Measurements from ENCODE around the gene TNFAIP3. TPM values are rescaled to one million over a fixed set of nuclear protein-coding genes. Genes with fewer than 3 reads are reported as not detected.
A peak's percentile ranks its signal among the peaks of the same experiment; 100 is the strongest.
"Not testable (repeated sequence)": the region's sequence is repeated elsewhere in the genome, so short reads cannot be mapped to it uniquely, and the experiment has no call there.

TNFAIP3 gene
- total and polyA plus RNA-seq, 5 experiments from 2014 or later, result 61.5 to 139 (median 108) TPM

DNA sequence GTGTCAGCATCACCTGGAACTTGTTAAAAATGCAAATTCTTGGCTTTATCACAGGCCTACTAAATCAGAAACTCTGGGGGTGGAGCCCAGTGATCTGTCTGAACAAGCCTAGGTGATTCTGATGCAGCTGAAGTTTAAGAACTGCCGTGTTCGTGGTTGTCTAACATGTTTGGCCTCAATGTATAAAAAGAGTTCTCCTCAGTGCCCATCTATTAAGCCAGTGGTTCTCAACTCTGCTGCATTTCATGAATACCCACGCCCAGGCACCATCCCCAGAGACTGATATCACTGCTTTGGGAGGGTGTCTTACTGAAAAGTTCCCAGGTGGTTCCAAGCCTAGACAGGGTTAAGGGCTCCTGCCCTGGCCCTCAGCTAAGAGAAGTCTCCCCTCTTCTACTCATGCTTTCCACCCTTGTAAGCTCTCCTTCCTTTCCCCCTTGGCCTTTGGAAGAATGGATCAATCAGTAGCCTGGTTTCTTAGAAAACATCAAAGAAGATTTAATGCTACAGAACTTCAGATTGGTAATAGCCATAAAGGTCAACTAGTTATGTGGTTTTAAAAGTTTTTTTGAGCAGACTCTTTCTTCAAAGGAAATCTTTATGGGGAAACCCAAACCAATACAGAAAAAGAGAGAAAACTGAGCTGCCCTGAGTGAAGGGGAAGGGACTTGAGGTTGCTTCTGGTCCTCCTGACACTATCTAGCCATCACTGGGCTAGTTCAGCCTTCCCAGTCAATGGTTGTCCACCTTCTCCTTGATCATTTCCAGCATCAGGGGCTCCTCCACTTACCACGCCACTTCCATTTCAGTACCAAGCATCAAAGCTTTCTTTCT is 38.9 kb upstream of the TNFAIP3 start:
- H3K36me3 Mint-ChIP-seq, result peaks cover 0 to 8% (median 0%) of the 10 kb centered on the region in 3 donors

DNA sequence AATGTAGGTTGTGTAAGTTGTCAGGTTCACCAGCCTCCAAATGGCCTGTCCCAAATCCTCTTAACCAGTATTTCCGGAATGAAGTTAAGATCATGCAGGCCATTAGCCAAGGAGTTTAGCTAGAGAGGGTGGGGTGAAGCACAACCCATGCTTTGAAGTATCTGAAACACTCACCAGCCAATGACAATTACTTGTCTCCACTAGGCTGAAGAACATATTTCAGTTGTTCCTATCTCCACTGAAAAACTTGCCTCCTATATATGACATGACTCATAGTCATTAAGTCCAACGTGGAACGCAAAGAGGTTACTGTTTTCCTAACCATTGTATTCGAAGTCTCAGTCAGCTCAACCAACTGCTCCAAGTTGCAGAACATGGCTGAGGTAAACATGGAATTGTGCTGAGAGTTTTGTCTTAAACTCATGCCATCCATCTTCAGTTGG is 37.4 kb upstream of the TNFAIP3 start:
- Mint-ChIP-seq H3K36me3 (peaks cover 0 to 8% (median 0%) of the 10 kb centered on the region in 3 donors), H3K27ac (peak overlapping the region in 6 of 10 donors; percentile 51 to 91 (median 87)), H3K9me3 (peaks cover 0 to 11% (median 0%) of the 10 kb centered on the region in 9 donors), H3K4me3 (no peak overlapping the region), H3K4me1 (peaks cover 17 to 61% (median 37%) of the 10 kb centered on the region in 4 donors), H3K27me3 (no peaks in the 10 kb centered on the region)
- no peak for ATAC-seq
- POLR2A ChIA-PET, result no interaction called here
- no peak for DNase-seq

More for the DNA sequence above, 38.9 kb upstream of the TNFAIP3 start:
- peak overlapping the region in 4 of 10 donors; percentile 16 to 57 (median 21) for H3K4me3 Mint-ChIP-seq
- peak overlapping the region; percentile 61 to 92 (median 84) for H3K27ac Mint-ChIP-seq
- ATAC-seq, result no peak
- no peaks in the 10 kb centered on the region for H3K27me3 Mint-ChIP-seq
- DNase-seq, result peak in 1 of 10 donors; percentile 13
- H3K4me1 Mint-ChIP-seq, result peaks cover 22 to 75% (median 51%) of the 10 kb centered on the region in 4 donors
- peaks cover 0 to 14% (median 0%) of the 10 kb centered on the region in 9 donors for H3K9me3 Mint-ChIP-seq
- POLR2A ChIA-PET, result interaction anchor here (0.6 to 5.5 kb wide), 3 partner anchors 38 to 116 kb away, joined by 3 to 55 read pairs (median 3); partner anchors contain the start of gene TNFAIP3

DNA sequence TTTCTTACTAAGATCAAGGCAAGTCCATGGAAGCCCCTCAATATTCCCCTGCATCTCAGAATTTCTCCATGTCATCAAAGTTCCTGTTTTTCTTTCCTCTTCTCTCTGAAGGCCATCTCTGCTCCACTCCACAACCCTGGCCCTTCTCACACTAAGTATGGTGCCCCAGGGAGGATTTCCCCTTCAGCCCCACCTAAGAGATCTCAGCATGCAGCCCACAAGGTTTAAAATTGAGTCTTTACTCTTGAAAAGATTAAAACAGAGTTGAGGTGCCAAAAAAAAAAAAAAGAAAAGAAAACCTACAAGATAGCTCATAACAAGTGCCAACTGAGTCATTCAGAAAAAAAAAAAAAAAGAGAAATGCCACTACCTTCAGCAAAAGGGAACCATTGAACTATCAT is 36.5 kb upstream of the TNFAIP3 start:
- peaks cover 0 to 11% (median 0%) of the 10 kb centered on the region in 9 donors for H3K9me3 Mint-ChIP-seq
- peak overlapping the region in 8 of 10 donors; percentile 2 to 76 (median 34) for H3K27ac Mint-ChIP-seq
- ATAC-seq (no peak), DNase-seq (no peak)
- peaks cover 0 to 8% (median 0%) of the 10 kb centered on the region in 3 donors for H3K36me3 Mint-ChIP-seq
- H3K27me3 Mint-ChIP-seq, result no peaks in the 10 kb centered on the region
- POLR2A ChIA-PET, result interaction anchor here (0.7 to 1.0 kb wide), 2 partner anchors 10 to 37 kb away, joined by 3 to 5 read pairs; partner anchors contain the start of gene TNFAIP3
- peak overlapping the region in 1 of 10 donors; percentile 1 for H3K4me3 Mint-ChIP-seq
- H3K4me1 Mint-ChIP-seq, result peaks cover 15 to 53% (median 30%) of the 10 kb centered on the region in 4 donors

DNA sequence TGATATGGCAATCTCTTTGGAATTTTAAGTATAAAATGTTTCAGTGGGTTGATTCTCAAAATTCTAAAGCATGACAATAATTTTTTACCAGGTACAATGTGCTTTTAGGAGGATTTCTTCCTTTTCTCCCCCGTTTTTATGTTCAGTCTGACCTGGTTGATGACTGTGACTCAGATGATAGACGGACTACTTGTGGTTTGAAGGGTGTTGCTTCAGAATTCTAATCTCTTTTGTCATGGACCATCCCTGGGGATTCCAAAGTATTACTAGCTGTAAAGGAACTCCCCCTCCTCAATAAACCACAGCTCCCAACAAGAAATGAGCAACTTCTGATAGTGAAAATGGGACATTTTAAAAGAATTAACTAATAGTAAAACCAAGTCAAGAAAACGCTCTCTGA is 34.9 kb upstream of the TNFAIP3 start:
- peaks cover 17 to 45% (median 28%) of the 10 kb centered on the region in 4 donors for H3K4me1 Mint-ChIP-seq
- DNase-seq (no peak), ATAC-seq (no peak)
- peaks cover 0 to 3% (median 0%) of the 10 kb centered on the region in 3 donors for H3K36me3 Mint-ChIP-seq
- no peaks in the 10 kb centered on the region for H3K27me3 Mint-ChIP-seq
- H3K27ac Mint-ChIP-seq, result peak overlapping the region in 1 of 10 donors; percentile 61
- H3K9me3 Mint-ChIP-seq, result peaks cover 0 to 7% (median 0%) of the 10 kb centered on the region in 9 donors
- no peak overlapping the region for H3K4me3 Mint-ChIP-seq
- POLR2A ChIA-PET, result interaction anchor here (0.9 kb wide), 1 partner anchor 34 kb away, joined by 3 read pairs; no protein-coding TSS in a partner anchor

DNA sequence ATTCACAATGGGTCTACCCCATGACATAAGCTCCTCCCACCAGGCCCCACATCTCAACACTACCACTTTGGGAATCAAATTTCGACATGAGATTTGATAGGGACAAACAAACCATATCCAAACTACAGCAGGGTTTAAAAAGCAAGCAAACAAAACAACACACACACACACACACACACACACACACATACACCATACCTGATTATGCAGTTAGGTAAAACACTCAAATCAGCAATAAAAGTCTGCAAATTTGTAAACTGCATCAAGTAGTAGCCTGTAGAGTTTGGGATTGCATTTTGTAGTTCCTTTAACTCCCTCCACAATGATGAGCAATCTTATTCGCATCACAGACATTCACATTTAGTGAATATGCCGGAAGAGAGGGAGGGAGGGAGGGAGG is 32.6 kb upstream of the TNFAIP3 start:
- no peak overlapping the region for H3K4me3 Mint-ChIP-seq
- DNase-seq (no peak), ATAC-seq (no peak)
- peaks cover 3 to 24% (median 17%) of the 10 kb centered on the region in 9 donors for H3K9me3 Mint-ChIP-seq
- H3K36me3 Mint-ChIP-seq, result peaks cover 0 to 17% (median 14%) of the 10 kb centered on the region in 3 donors
- no peaks in the 10 kb centered on the region for H3K27me3 Mint-ChIP-seq
- POLR2A ChIA-PET, result no interaction called here
- peaks cover 6 to 21% (median 7%) of the 10 kb centered on the region in 4 donors for H3K4me1 Mint-ChIP-seq
- peak overlapping the region in 3 of 10 donors; percentile 27 to 65 (median 30) for H3K27ac Mint-ChIP-seq

DNA sequence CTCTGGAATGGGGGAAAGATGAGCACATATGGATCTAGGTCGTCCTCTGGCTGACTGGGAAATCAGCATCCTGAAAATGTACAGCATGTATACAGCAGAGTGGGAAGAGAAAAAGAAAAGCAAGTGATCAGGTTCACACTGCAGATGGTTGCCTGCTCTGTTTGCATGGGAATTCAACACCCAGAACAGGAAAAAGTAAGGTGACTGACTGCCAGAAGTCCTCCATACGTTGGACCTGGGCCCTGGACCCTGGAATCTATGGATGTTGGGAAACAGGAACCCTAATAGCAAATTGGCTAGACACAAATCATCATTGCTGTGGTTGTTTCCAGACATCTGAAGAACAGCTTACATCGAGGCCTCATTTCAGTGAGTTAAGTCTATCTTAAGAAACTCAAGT is 30.3 kb upstream of the TNFAIP3 start:
- Mint-ChIP-seq H3K36me3 (peaks cover 0 to 39% (median 27%) of the 10 kb centered on the region in 3 donors), H3K4me3 (no peak overlapping the region), H3K27ac (peak overlapping the region in 1 of 10 donors; percentile 49), H3K27me3 (no peaks in the 10 kb centered on the region), H3K4me1 (peaks cover 0 to 9% (median 4%) of the 10 kb centered on the region in 4 donors), H3K9me3 (peaks cover 8 to 47% (median 32%) of the 10 kb centered on the region in 9 donors)
- no peak for DNase-seq
- ATAC-seq, result no peak
- POLR2A ChIA-PET, result interaction anchor here (0.9 kb wide), 1 partner anchor 38 kb away, joined by 4 read pairs; no protein-coding TSS in a partner anchor

DNA sequence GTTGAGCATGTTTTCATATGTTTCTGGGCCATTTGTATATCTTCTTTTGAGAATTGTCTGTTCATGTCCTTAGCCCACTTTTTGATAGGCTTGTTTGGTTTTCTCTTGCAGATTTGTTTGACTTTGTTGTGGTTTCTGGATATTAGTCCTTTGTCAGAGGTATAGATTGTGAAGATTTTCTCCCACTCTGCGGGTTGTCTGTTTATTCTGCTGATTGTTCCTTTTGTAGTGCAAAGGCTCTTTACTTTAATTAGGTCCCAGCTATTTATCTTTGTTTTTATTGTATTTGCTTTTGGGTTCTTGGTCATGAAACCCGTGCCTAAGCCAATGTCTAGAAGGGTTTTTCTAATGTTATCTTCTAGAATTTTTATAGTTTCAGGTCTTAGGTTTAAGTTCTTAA is 29.0 kb upstream of the TNFAIP3 start:
- DNase-seq, ATAC-seq, H3K27me3 Mint-ChIP-seq, POLR2A ChIA-PET, H3K4me1 Mint-ChIP-seq, H3K4me3 Mint-ChIP-seq: not testable (repeated sequence)
- H3K36me3 Mint-ChIP-seq, result peaks cover 0 to 50% (median 32%) of the 10 kb centered on the region in 3 donors
- peak overlapping the region in 1 of 10 donors; percentile 58 for H3K27ac Mint-ChIP-seq
- H3K9me3 Mint-ChIP-seq, result peaks cover 8 to 48% (median 32%) of the 10 kb centered on the region in 9 donors

DNA sequence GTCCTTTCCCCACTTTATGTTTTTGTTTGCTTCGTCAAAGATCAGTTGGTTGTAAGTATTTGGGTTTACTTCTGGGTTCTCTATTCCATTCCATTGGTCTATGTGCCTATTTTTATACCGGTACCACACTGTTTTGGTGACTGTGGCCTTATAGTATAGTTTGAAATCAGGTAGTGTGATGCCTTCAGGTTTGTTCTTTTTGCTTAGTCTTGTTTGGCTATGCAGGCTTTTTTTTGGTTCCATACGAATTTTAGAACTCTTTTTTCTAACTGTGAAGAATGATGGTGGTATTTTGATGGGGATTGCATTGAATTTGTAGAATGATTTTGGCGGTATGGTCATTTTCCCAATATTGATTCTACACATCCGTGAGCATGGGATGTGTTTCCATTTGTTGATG is 28.5 kb upstream of the TNFAIP3 start:
- peak overlapping the region in 2 of 10 donors; percentile 3 to 26 for H3K27ac Mint-ChIP-seq
- POLR2A ChIA-PET, H3K4me3 Mint-ChIP-seq: not testable (repeated sequence)

DNA sequence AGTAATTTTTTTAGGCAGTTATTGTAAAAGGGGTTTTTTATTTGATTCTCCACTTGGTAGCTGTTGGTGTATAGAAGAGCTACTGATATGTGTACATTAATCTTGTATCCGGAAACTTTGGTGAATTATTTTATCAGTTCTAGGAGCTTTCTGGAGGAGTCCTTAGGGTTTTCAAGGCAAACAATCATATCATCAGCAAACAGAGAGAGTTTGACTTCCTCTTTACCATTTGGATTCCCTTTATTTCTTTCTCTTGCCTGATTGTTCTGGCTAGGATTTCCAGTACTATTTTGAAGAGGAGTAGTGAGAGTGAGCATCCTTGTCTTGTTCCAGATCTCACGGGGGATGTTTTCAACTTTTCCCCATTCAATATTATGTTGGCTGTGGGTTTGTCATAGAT is 28.0 kb upstream of the TNFAIP3 start:
- peaks cover 0 to 50% (median 33%) of the 10 kb centered on the region in 3 donors for H3K36me3 Mint-ChIP-seq
- H3K27me3 Mint-ChIP-seq, result no peaks in the 10 kb centered on the region
- H3K9me3 Mint-ChIP-seq, result peaks cover 8 to 48% (median 32%) of the 10 kb centered on the region in 9 donors
- no peak for ATAC-seq
- no peak for DNase-seq
- POLR2A ChIA-PET, result no interaction called here
- H3K4me3 Mint-ChIP-seq, result no peak overlapping the region
- H3K27ac Mint-ChIP-seq, result peak overlapping the region in 1 of 10 donors; percentile 26
- peaks cover 0 to 7% (median 4%) of the 10 kb centered on the region in 4 donors for H3K4me1 Mint-ChIP-seq

More for the DNA sequence above, 28.5 kb upstream of the TNFAIP3 start:
- DNase-seq, H3K4me1 Mint-ChIP-seq, ATAC-seq, H3K27me3 Mint-ChIP-seq: not testable (repeated sequence)
- Mint-ChIP-seq H3K9me3 (peaks cover 8 to 48% (median 32%) of the 10 kb centered on the region in 9 donors), H3K36me3 (peaks cover 0 to 50% (median 35%) of the 10 kb centered on the region in 3 donors)

DNA sequence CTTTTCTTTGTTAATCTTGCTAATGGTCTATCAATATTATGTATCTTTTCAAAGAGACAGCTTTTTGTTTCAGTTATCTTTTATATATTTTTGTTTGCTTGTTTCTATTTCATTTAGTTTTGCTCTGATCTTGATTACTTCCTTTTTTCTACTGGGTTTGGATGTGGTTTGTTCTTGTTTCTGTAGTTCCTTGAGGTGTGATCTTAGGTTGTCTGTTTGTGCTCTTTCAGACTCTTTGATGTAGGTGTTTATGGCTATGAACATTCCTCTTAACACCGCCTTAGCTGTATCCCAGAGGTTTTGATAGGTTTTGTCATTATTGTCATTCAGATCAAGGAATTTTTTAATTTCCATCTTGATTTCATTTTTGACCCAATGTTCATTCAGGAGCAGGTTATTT is 26.8 kb upstream of the TNFAIP3 start:
- POLR2A ChIA-PET, result no interaction called here
- Mint-ChIP-seq H3K27ac (peak overlapping the region in 3 of 10 donors; percentile 17 to 36 (median 23)), H3K4me3 (no peak overlapping the region), H3K27me3 (no peaks in the 10 kb centered on the region), H3K4me1 (peaks cover 0 to 7% (median 4%) of the 10 kb centered on the region in 4 donors), H3K36me3 (peaks cover 0 to 50% (median 33%) of the 10 kb centered on the region in 3 donors), H3K9me3 (peaks cover 8 to 48% (median 32%) of the 10 kb centered on the region in 9 donors)
- DNase-seq (no peak), ATAC-seq (no peak)

DNA sequence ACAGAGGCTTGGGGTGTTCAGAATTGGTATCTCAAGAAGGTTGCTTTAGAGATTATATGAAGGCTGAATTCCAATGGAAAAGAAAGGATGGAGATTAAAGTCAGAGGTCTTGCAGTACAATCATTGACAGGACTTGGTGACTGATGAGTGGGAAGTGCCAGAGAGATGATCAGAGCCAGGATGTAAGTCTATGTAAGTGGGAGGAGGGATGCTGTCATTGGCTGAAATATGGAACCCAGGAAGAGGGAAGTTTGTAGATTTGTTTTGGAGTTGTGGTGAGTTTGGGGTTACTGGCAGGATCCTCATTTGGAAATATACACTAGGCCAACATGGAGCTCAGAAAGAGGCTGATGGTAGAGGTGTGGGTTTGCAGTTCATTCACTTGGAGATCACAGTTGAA is 23.8 kb upstream of the TNFAIP3 start:
- peaks cover 0 to 46% (median 29%) of the 10 kb centered on the region in 3 donors for H3K36me3 Mint-ChIP-seq

DNA sequence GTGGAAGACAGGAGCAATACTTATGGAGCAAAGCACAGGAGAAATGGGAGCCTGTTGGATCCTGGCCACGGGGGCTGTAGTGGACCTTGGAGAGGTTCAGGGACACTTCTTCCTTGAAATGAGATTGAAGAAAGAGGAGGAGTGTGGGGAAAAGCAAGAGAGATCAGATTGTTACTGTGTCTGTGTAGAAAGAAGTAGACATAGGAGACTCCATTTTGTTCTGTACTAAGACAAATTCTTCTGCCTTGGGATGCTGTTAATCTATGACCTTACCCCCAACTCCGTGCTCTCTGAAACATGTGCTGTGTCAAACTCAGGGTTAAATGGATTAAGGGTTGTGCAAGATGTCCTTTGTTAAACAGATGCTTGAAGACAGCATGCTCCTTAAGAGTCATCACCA is 22.7 kb upstream of the TNFAIP3 start:
- H3K4me3 Mint-ChIP-seq, H3K4me1 Mint-ChIP-seq, DNase-seq, ATAC-seq, H3K27me3 Mint-ChIP-seq, POLR2A ChIA-PET: not testable (repeated sequence)
- H3K36me3 Mint-ChIP-seq, result peaks cover 0 to 35% (median 22%) of the 10 kb centered on the region in 3 donors
- peak overlapping the region in 1 of 10 donors; percentile 33 for H3K27ac Mint-ChIP-seq
- H3K9me3 Mint-ChIP-seq, result peaks cover 5 to 26% (median 19%) of the 10 kb centered on the region in 9 donors

More for the DNA sequence above, 23.8 kb upstream of the TNFAIP3 start:
- Mint-ChIP-seq H3K4me1 (peaks cover 0 to 5% (median 2%) of the 10 kb centered on the region in 4 donors), H3K27ac (peak overlapping the region in 3 of 10 donors; percentile 34 to 43 (median 40)), H3K4me3 (no peak overlapping the region), H3K27me3 (no peaks in the 10 kb centered on the region), H3K9me3 (peaks cover 5 to 38% (median 27%) of the 10 kb centered on the region in 9 donors)
- DNase-seq (no peak), ATAC-seq (no peak)
- POLR2A ChIA-PET, result interaction anchor here (1.0 kb wide), 1 partner anchor 24 kb away, joined by 3 read pairs; the partner anchor contains the start of gene TNFAIP3

All from naive thymus-derived CD8-positive, alpha-beta T cell (primary cell).